ENCODE measurements around the gene ADGRG1.
A peak's percentile ranks its signal among the peaks of the same experiment; 100 is the strongest.

ADGRG1 gene

DNA sequence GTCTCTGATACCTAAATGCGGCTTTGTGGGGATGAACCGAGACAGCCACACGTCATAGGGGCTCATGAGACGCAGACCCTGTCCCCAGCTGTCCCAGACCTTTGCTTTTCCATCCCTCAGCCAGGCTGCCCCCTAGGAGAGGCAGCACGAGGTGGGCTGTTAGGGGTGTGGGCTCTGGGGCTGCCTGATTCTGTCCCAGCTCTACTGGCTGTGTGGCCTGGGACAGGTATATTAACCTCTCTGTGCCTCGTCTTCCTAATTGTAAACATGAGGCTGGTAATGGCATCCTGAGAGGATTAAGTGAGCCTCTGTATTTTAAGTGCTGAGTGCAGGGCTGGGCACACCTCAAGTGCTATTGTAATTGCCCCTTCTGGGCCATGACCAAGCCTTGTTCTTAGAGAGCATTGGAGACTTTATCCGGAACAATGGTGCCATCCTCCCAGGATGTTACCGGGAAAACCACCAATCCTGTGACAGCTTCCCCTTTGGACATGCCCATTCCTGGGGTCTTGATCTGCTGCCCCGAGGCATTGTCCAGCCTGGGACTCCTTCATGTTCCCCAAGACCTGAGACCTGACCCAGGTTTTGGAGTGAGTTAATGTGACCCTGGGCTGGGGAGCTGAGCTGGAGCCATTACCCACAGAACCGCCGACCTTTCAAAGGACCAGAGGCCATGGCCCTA lies 5.1 kb downstream of the ADGRG1 start:
- DNase-seq (ENCODE audit: extremely low read depth in 1 of 2, low read depth in 1 of 2) = no peak

DNA sequence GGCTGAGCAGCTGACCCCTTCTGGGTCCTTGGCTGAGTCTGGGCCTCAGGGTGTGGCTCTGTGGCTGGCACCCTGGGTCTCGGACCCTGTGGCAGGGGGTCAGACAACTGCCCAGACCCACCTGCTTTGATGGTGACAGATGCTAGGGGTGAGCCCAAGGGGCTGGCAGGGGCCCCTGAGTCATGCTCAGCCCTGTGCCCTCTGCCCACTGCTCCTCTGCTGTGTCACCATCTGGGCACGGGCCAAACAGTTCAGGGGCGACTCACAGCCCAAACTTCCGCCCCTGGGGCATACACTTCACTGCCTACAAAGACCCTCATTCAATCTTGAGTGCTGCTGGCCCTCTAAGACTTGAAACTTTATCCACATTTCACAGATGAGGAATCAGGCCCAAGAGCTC lies 5.7 kb downstream of the ADGRG1 start:
- no peak for DNase-seq (ENCODE audit: extremely low read depth in 1 of 2, low read depth in 1 of 2)

DNA sequence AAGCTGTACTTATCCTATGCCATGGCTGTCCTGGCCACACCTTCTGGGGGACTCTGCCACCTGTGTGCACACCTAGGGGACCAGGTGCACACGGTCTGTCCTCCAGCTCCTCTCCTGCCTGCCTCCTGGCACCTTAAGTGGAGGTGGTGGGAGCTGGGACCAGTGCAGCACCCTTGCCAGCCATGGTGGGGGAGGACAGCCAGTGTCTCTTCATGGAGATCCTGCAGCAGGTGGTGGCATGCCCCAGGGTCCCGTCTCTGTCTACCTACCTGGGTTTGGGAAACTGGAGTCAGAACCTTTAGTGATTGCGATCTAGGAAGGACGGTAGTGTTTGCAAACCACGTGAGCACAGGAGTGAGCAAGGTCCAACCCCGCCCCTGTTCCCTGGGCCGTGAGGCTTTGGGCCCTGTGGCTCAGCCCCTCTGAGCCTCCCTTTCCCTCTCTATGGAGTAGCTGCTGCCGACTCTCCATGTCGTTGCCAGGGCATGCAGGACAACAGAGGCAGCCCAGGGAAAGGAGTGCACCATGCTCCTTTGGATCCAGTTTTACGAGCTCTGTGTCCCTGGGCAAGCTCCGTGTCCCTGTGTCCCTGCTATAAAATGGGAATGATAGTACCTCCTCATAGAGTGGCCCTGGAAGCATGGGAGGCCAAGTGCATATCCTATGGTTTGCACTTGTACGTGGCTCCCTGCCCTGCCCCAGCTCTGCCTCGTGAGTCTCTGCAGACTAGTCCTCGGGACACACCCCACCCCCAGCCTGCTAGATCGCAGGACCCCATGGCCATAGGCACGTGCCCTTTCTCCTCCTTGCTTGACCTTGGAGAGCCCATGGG lies 7.1 kb downstream of the ADGRG1 start:
- no peak for DNase-seq (ENCODE audit: extremely low read depth in 1 of 2, low read depth in 1 of 2)

DNA sequence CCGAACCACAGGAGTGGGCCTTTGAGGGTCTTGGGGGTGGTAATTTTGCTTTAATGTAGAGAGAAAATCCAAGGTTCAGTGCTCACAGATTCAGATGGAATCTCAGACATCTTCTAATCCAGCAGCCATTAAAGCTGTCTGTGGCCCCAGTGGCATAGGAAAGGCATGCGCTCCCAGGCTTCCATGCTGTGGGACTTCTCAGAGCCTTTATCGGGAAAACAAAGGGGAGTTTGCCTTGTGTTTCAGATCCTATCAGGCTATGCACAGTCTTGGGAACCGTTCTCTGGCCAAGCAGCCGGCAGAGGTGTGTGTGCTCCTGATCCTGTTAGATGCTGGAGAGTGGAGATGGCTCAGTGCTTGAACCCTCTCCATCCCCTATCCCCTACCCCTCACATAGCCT lies 7.8 kb downstream of the ADGRG1 start:
- DNase-seq (ENCODE audit: extremely low read depth in 1 of 2, low read depth in 1 of 2) = no peak

GRCh38 chr16:57637020-57637419 lies 8.6 kb downstream of the ADGRG1 start:
- no peak for DNase-seq (ENCODE audit: extremely low read depth in 1 of 2, low read depth in 1 of 2)

DNA sequence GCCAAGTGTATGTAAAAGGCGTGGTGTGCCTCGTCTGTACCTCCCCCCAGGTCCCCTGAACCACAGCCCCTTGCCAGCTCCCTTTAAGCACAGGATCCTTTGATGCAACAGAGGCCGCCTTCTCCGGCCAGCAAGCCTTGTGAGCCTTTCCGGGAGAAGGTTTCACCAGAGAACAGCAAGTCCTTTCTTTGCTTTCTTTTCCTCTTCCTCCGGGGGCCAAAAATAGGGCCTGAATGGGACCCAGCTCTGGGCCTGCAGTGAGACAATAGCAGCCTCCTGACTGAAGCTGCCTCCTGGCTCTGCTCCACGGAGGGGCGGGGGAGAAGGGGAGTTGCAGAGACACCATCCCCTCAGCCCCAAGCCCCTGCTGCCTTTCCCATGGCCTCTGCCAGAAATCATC lies 9.0 kb downstream of the ADGRG1 start:
- no peak for DNase-seq (ENCODE audit: extremely low read depth in 1 of 2, low read depth in 1 of 2)

DNA sequence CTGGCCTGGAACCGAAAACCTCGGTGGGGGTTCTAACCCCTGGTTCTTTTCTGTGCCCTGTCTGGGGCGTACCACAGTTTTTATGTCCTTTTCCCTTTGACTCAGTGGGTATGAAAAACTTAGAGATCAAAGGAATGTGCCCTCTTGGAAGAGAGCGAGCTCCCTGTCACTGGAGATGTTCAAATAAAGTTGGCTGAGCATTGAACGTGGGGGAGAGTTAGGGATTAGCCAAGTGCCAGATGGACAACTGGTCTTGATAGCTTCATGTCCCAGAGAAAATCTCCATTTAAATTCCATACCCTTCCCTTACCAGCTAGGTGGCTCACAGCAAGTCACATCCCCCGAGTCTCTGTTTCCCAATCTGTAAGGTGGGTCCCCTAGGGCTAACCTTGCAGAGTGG lies 9.5 kb downstream of the ADGRG1 start:
- no peak for DNase-seq (ENCODE audit: extremely low read depth in 1 of 2, low read depth in 1 of 2)

DNA sequence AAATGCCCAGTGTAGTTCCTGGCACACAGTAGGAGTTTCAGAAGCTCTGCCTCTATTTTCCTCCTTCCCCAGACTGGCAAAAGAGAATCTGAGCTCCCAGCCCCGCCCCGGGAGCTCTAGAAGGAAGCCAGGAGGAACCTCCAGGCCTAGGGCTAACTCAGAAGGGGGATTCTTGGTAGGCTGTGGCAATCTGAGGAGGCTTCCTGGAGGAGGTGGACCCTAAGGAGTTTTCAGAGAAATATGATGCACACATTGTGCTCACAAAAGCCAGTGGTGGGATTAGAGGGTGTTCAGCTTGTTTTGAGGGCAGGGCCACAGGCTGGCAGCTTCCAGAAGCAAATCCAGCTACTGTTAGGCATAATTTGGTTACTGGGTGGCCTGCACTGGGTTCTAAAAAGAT lies 10.0 kb downstream of the ADGRG1 start:
- DNase-seq (ENCODE audit: extremely low read depth in 1 of 2, low read depth in 1 of 2) = no peak

- DNase-seq (ENCODE audit: extremely low read depth in 1 of 2, low read depth in 1 of 2) = peak in 1 of 2 donors; percentile 4
Measured at GRCh38 chr16:57639172-57639887, 10.9 kb downstream of the ADGRG1 start.

- DNase-seq (ENCODE audit: extremely low read depth in 1 of 2, low read depth in 1 of 2) = no peak
Measured at GRCh38 chr16:57640185-57640584, 11.8 kb downstream of the ADGRG1 start.

GRCh38 chr16:57640612-57641011 lies 12.2 kb downstream of the ADGRG1 start:
- no peak for DNase-seq (ENCODE audit: extremely low read depth in 1 of 2, low read depth in 1 of 2)

DNA sequence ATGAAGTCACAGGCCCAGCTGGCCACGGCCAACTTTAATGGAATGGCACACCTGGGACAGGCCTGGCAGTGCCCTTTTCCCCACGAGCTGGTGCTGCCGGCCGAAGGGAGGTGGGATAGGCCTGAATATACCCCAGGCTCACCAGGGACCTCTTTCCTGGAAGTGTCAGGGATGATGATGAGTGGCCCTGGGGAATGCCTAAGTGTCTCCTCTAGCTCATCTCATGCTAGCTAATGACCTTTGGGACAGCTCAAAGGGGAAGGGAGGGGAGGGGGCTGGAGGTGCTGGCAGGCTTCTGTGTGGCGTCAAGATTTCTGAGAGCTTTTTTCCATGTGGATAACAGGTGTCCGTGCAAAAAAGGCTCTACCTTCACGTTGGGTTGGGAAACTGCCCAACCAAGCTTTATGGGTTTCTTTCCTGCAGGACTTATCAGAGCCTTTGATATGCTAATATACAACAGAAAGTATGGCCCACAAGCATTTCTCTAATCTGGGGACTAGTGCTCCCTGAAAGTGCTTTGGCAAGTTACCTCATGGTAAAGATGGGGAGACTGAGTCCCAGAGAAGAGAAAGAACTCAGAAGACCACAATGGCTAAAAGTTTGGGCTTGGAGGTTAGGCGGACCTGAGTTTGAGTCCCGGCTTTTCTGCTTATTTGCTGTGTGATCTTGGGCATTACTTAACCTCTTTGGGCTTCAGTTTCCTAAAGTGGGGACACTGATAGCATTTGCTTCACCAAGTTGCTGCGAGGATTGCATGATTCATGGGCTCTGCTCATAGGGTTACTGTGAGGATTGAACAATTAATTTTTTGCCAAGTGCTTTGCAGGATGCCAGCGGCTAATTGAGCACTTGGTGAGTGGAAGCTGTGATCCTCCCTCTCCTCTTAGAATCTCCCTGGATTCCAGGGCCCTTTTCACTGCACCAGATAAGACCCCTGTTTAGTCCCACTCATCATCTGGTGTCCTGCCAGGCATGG lies 14.0 kb downstream of the ADGRG1 start:
- no peak for DNase-seq (ENCODE audit: extremely low read depth in 1 of 2, low read depth in 1 of 2)

DNA sequence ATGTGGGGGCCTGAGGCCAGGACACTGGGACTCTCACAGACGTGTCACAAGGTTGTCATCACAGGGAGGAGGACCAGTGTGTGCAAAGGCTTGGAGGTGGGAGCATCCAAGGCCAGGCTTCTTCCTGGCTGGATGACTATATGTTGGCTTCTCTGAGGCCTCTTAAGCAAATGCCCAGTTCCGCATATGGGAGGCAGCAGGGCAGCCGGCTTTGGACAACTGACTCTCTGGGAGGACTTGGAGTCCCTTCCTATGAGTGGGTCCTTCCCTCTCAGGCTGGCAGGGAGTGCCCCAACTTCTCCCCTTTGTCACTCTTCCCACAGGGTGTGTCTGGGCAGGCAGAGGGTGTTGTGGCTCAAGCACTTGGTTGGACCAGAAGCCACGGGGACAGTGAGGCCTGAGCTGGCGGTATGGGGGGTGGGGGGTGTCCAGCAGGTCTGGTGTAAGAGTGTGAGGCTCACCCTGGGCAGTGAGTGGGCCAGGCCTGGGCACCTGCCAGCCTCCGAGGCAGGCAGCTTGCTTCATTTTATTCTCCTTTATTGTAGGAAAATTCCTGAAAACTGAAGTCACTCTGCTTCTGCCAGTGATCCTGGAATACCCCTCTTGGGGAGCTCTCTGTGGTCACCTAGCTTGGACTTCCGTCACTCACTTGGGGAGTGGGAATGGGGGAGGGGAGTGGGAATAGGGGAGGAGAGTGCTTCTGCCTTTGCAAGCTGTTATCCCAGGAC lies 14.9 kb downstream of the ADGRG1 start:
- no peak for DNase-seq (ENCODE audit: extremely low read depth in 1 of 2, low read depth in 1 of 2)

GRCh38 chr16:57643910-57644309 lies 15.5 kb downstream of the ADGRG1 start:
- no peak for DNase-seq (ENCODE audit: extremely low read depth in 1 of 2, low read depth in 1 of 2)

GRCh38 chr16:57644383-57645014 lies 16.1 kb downstream of the ADGRG1 start:
- no peak for DNase-seq (ENCODE audit: extremely low read depth in 1 of 2, low read depth in 1 of 2)

DNA sequence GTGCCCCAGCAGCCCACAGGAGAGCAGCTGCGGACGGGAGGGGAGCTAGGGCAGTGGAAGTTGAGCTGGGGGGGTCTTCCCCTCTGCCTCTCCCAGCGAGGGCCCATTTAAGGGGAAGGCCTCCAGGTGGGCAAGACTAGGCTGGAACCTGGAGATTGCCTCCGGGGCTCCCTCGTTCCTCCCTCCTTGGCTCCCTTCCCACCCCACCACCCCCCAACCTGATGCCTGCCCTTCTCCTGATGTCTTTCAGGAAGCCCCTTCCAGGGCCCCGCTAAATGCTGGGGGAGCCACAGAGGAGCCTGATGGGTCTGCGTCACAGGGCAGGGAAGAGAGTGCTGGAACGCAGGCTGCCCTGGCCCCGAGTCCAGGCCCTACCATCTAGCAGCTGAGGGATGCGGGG lies 16.7 kb downstream of the ADGRG1 start:
- DNase-seq (ENCODE audit: extremely low read depth in 1 of 2, low read depth in 1 of 2) = no peak

DNA sequence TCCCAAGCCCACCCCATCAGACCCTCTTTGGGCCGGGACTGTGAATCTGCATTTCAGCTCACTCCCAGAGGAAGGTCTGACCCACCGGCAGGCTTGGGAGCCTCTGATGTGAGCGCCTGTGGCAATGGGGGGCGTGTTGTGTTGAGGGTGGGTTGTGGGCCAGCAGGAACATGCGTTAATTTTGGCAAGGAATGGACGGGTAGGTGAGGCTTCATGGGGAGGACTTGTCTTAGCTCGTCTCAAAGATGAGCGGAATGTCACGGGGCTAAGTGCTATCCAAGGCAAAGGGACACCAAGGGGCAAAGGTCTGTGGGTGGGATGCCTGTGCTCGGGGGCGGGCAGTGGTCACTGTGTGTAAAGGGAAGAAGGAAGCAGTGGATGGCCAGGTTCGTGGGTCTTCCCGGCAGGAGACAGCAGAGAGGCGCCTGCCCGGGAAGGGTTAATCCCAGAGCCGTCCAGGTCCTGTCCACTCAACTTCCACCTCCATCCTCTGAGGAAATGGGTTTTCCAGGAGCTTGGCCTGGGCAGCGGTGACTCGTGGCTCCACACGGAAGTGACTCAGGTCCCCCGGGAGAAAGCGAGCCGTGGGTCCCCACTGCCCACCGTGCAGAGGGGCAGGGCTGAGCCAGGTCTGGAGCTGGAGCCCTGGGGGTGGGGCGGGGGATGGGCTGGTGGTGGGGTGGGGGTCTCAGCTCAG lies 17.4 kb downstream of the ADGRG1 start:
- DNase-seq (ENCODE audit: extremely low read depth in 1 of 2, low read depth in 1 of 2) = no peak

GRCh38 chr16:57646388-57647039 lies 18.1 kb downstream of the ADGRG1 start:
- no peak for DNase-seq (ENCODE audit: extremely low read depth in 1 of 2, low read depth in 1 of 2)
